ENCODE measurements around the gene TBC1D21. TPM values are rescaled to one million over a fixed set of nuclear protein-coding genes. Genes with fewer than 3 reads are reported as not detected.
"Not testable (repeated sequence)": the region's sequence is repeated elsewhere in the genome, so short reads cannot be mapped to it uniquely, and the experiment has no call there.

Gene TBC1D21
- total RNA-seq, 1 experiment from 2014 or later: not detected

DNA sequence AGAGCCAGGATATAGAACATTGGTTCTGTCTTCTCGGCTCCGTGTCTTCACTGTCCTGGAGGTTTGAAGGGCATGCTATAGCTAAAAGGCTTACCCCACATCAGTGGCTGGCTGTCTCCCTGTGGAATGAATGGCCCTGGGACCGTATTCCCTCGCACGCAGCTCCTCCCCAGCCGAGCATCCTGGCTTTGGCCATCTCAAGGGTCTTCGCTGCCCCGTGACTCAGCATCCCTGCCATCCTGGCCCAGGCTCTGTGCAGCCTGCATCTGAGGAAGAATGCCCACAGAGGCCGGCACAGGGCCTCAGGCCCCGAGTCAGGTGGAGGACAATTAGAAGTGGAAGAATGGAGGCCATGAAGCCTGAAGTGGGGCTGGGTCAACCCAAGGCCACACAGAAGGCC is 63.9 kb downstream of the TBC1D21 start:
- in situ Hi-C loops (cut with HindIII; ENCODE audit: low sequenced_read_pairs): no loop called here
- no peak for DNase-seq (ENCODE audit: low spot score)

DNA sequence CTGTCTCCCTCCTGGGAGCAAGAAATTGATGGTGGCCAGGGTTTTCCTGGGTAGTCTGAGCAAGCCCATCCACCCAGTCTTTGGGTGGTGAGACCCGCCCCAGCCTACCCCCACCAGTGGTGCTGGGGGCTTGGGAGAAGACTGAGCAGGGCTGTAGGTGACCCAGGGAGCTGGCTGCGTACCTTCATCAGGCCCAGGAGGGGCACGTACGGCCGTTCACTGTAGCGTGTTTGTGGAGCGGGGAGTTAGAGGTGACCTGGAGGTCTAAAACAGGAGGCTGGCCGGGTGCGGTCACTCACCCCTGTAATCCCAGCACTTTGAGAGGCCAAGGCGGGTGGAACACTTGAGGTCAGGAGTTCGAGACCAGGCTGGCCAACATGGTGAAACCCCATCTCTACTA is 64.4 kb downstream of the TBC1D21 start:
- in situ Hi-C loops (cut with HindIII; ENCODE audit: low sequenced_read_pairs): no loop called here
- DNase-seq (ENCODE audit: low spot score): no peak

DNA sequence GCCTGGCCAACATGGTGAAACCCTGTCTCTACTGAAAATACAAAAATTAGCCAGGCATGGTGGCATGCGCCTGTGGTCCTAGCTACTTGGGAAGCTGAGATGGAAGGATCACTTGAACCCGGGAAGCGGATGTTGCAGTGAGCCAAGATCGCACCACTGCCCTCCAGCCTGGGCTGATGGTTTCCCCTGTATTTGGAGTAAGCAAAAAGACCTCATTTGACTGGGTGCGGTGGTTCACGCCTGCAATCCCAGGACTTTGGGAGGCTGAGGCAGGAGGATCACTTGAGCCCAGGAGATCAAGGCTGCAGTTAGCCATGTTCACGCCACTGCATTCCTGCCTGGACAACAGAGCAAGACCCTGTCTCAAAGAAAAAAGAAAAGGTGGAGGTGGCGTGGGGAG is 65.2 kb downstream of the TBC1D21 start:
- DNase-seq (ENCODE audit: low spot score); in situ Hi-C loops (cut with HindIII; ENCODE audit: low sequenced_read_pairs): not testable (repeated sequence)

Other genes starting within 250 kb of the TBC1D21 start
- gene NPTN, start 240.2 kb upstream of the TBC1D21 start, total RNA-seq (2014; rRNA removed; shearing (Covaris generic)): 74.7 and 82.0 TPM in 2 replicates
- 85.5 and 108 TPM in 2 replicates for gene CD276, start 189.2 kb upstream of the TBC1D21 start, total RNA-seq (2014; rRNA removed; shearing (Covaris generic))
- gene INSYN1, start 120.2 kb upstream of the TBC1D21 start, total RNA-seq (2014; rRNA removed; shearing (Covaris generic)): 22.2 and 28.4 TPM in 2 replicates
- gene LOXL1, start 52.9 kb downstream of the TBC1D21 start, total RNA-seq (2014; rRNA removed; shearing (Covaris generic)): 77.4 and 117 TPM in 2 replicates
- gene STOML1, start 118.7 kb downstream of the TBC1D21 start, total RNA-seq (2014; rRNA removed; shearing (Covaris generic)): 6.0 and 13.0 TPM in 2 replicates
- 5.8 and 8.7 TPM in 2 replicates for gene PML, start 121.2 kb downstream of the TBC1D21 start, total RNA-seq (2014; rRNA removed; shearing (Covaris generic))
- not detected in 2 replicates for gene GOLGA6A, start 209.0 kb downstream of the TBC1D21 start, total RNA-seq (2014; rRNA removed; shearing (Covaris generic))